ENCODE measurements around the gene MRPL55.

The MRPL55 gene

GRCh38 chr1:228074954-228075730 lies 34.0 kb downstream of the MRPL55 start:
- in situ Hi-C loops (cut with MboI; ENCODE audit: low sequenced_read_pairs, unreplicated experiment), result no loop called here
- no peak for DNase-seq (ENCODE audit: low spot score)
- TF ChIP-seq CTCF (IDR thresholded peaks at IDR 0.05; ENCODE audit: borderline replicate concordance, control extremely low read depth, extremely low read depth, insufficient read depth, missing control alignments), result no peak

GRCh38 chr1:228073857-228074545 lies 35.1 kb downstream of the MRPL55 start:
- DNase-seq (ENCODE audit: low spot score), result no peak
- in situ Hi-C loops (cut with MboI; ENCODE audit: low sequenced_read_pairs, unreplicated experiment), result no loop called here
- TF ChIP-seq CTCF (IDR thresholded peaks at IDR 0.05; ENCODE audit: borderline replicate concordance, control extremely low read depth, extremely low read depth, insufficient read depth, missing control alignments), result peak; percentile 23

GRCh38 chr1:228073061-228073856 lies 35.8 kb downstream of the MRPL55 start:
- DNase-seq (ENCODE audit: low spot score), result no peak
- TF ChIP-seq CTCF (IDR thresholded peaks at IDR 0.05; ENCODE audit: borderline replicate concordance, control extremely low read depth, extremely low read depth, insufficient read depth, missing control alignments), result no peak
- in situ Hi-C loops (cut with MboI; ENCODE audit: low sequenced_read_pairs, unreplicated experiment), result no loop called here

- in situ Hi-C loops (cut with MboI; ENCODE audit: low sequenced_read_pairs, unreplicated experiment), result no loop called here
- DNase-seq (ENCODE audit: low spot score), result no peak
- TF ChIP-seq CTCF (IDR thresholded peaks at IDR 0.05; ENCODE audit: borderline replicate concordance, control extremely low read depth, extremely low read depth, insufficient read depth, missing control alignments), result no peak
Observed at GRCh38 chr1:228072658-228073043, 36.4 kb downstream of the MRPL55 start.

- no peak for TF ChIP-seq CTCF (IDR thresholded peaks at IDR 0.05; ENCODE audit: borderline replicate concordance, control extremely low read depth, extremely low read depth, insufficient read depth, missing control alignments)
- in situ Hi-C loops (cut with MboI; ENCODE audit: low sequenced_read_pairs, unreplicated experiment), result no loop called here
- DNase-seq (ENCODE audit: low spot score), result no peak
Observed at GRCh38 chr1:228071839-228072657, 37.1 kb downstream of the MRPL55 start.

DNA sequence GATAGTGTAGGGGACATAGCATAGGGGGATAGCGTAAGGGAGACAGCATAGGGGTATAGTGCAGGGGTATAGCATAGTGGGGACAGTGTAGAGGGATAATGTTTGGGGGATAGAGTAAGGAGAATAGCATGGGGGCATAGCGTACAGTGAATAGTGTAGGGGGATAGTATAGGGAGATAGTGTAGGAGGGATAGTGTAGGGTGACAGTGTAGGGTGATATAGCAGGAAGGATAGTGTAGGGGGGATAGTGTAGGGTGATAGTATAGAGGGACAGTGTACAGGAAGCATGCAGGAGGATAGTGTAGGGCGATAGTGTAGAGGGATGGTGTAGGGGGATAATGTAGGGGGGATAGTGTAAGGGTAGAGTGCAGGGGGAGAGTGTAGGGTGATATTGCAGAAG lies 38.2 kb downstream of the MRPL55 start:
- DNase-seq (ENCODE audit: low spot score), result no peak
- in situ Hi-C loops (cut with MboI; ENCODE audit: low sequenced_read_pairs, unreplicated experiment), result no loop called here
- no peak for TF ChIP-seq CTCF (IDR thresholded peaks at IDR 0.05; ENCODE audit: borderline replicate concordance, control extremely low read depth, extremely low read depth, insufficient read depth, missing control alignments)
